Spleen (tissue), 11 donors: ENCODE measurements around the gene USP21. TPM values are rescaled to one million over a fixed set of nuclear protein-coding genes. Genes with fewer than 3 reads are reported as not detected.

Experiments
- DNase-seq: peaks from one replicate; pipeline ENCODE4 v3.0.0-alpha.2; 2020
- H3K27ac ChIP-seq, 8 donors: fragments of 200-600 bp; sonication (generic) in 7 of 8; 1 replicate in 4 of 8; 2 replicates in 4 of 8; pipeline versions ENCODE4 v1.5.0 to v1.8.0; 2016 to 2021; ENCODE audit warnings: inconsistent platforms in 4 of 8, mild to moderate bottlenecking in 4 of 8, moderate library complexity in 1 of 8
- H3K27me3 ChIP-seq, 7 donors: fragments of 200-600 bp; sonication (generic) in 6 of 7; replicated peaks in 1 of 7; 1 replicate in 4 of 7; 2 replicates in 3 of 7; pipeline versions ENCODE4 v1.5.0 to v1.8.0; 2016 to 2021; ENCODE audit warnings: inconsistent platforms in 3 of 7, mild to moderate bottlenecking in 1 of 7
- H3K36me3 ChIP-seq, 6 donors: fragments of 200-600 bp; sonication (generic) in 5 of 6; 1 replicate in 4 of 6; 2 replicates in 2 of 6; pipeline versions ENCODE4 v1.5.0 to v1.8.0; 2016 to 2021; ENCODE audit warnings: inconsistent platforms in 2 of 6
- H3K4me1 ChIP-seq, 6 donors: fragments of 200-600 bp; sonication (generic) in 5 of 6; 1 replicate in 3 of 6; 2 replicates in 3 of 6; pipeline versions ENCODE4 v1.5.0 to v1.8.0; 2016 to 2021; ENCODE audit warnings: inconsistent platforms in 3 of 6
- H3K4me3 ChIP-seq, 8 donors: fragments of 200-600 bp; sonication (generic) in 7 of 8; 1 replicate in 4 of 8; 2 replicates in 4 of 8; pipeline versions ENCODE4 v1.5.0 to v1.8.0; 2016 to 2021; ENCODE audit warnings: inconsistent platforms in 4 of 8, mild to moderate bottlenecking in 4 of 8, moderate library complexity in 2 of 8
- H3K9me3 ChIP-seq, 8 donors: fragments of 200-600 bp; sonication (generic) in 7 of 8; 1 replicate in 4 of 8; 2 replicates in 4 of 8; pipeline versions ENCODE4 v1.5.0 to v1.8.0; 2016 to 2021; ENCODE audit warnings: inconsistent platforms in 4 of 8
- CTCF ChIP-seq, 11 experiments: fragments of 200-600 bp in 7 of 11; fragments of 450-650 bp in 4 of 11; sonication (generic) in 4 of 11; IDR thresholded peaks in 8 of 11; conservative IDR thresholded peaks in 3 of 11; 1 replicate in 7 of 11; 2 replicates in 4 of 11; pipeline versions ENCODE4 v1.4.0 to v1.8.0; 2016 to 2021; ENCODE audit warnings: antibody characterized with exemption in 11 of 11, inconsistent platforms in 4 of 11, mild to moderate bottlenecking in 1 of 11
- POLR2A ChIP-seq, 3 donors: fragments of 450-650 bp; IDR thresholded peaks; one replicate each; pipeline ENCODE4 v1.5.1; 2017; ENCODE audit warnings: antibody characterized with exemption in 3 of 3, mild to moderate bottlenecking in 1 of 3
- POLR2AphosphoS5 ChIP-seq, 3 donors: sonication (generic); formaldehyde crosslinking; IDR thresholded peaks; one replicate each; pipeline ENCODE4 v1.5.1; 2017; ENCODE audit warnings: antibody characterized with exemption in 3 of 3
- WGBS, 5 donors: extraction: QIAGEN DNeasy Blood & Tissue Kit in 3 of 5; methylation state at CpG; one replicate each; pipeline versions ENCODE4 v1.1.5 to v1.1.7; 2013 to 2018; 5-methylcytosine and 5-hydroxymethylcytosine counted together
- intact Hi-C: fragments of 100-400 bp; cut with DNase I; formaldehyde crosslinking; loops from one replicate; pipeline ENCODE4 v1.15.0; 2023; ENCODE audit warnings: low total_unique reads
- polyA plus RNA-seq, 3 donors: library from polyadenylated mRNA; stranded (reverse); fragments of 200-250 nt; gene quantifications; one replicate each; pipeline ENCODE4 v1.2.1, GENCODE V29; 2013
- total RNA-seq, 7 donors: library from RNA; depleted of rRNA in 3 of 7; stranded (reverse); fragments of >200 nt in 3 of 7; fragmentation: NEBNext Ultra II Directional in 4 of 7; extraction: Animal tissue kit (Norgen Biotek cat#: 25700) in 4 of 7; gene quantifications; one replicate each; pipeline versions ENCODE4 v1.1.0 to v1.2.1, GENCODE V29; 2016 to 2021
- donor health status: healthy with polysubstance abuse.
- donor health status: DM: no; HTN: no; CAD: no; lungs with moderate emphysema.
- donor health status: DM: no; HTN: no; CAD: no.
- donor health status: Bipolar disorder and iron deficiency.
- donor health status: healthy.
- donor health status: DM: no; HTN: no; CAD: no.
- donor health status: DM: yes; HTN: yes; CAD: no.

The USP21 gene
- total and polyA plus RNA-seq, 10 donors = 17.9 to 33.0 (median 27.0) TPM

GRCh38 chr1:161171191-161171590, 11.9 kb downstream of the USP21 start:
- H3K9me3 ChIP-seq = no peaks in the 10 kb centered on the region
- H3K36me3 ChIP-seq = peaks cover 5 to 77% (median 64%) of the 10 kb centered on the region in 6 donors
- no peak for TF ChIP-seq CTCF (IDR thresholded peaks at IDR 0.05 in 8 of 11, conservative IDR thresholded peaks at IDR 0.05 in 3 of 11)
- no peak for TF ChIP-seq POLR2A (IDR thresholded peaks at IDR 0.05)
- no peak for TF ChIP-seq POLR2AphosphoS5 (IDR thresholded peaks at IDR 0.05)
- H3K4me3 ChIP-seq = no peak overlapping the region
- H3K27me3 ChIP-seq = no peaks in the 10 kb centered on the region
- H3K4me1 ChIP-seq = peaks cover 16 to 67% (median 42%) of the 10 kb centered on the region in 6 donors
- 73 to 84% (median 79%) methylated on average over 5 of the region's 5 CpGs for WGBS, 5 donors
- intact Hi-C loops = no loop called here
- H3K27ac ChIP-seq = peak overlapping the region in 3 of 8 donors; percentile 21 to 54 (median 42)
- peak; percentile 14 for DNase-seq

- intact Hi-C loops = no loop called here
- no peak overlapping the region for H3K4me3 ChIP-seq
- H3K27me3 ChIP-seq = no peaks in the 10 kb centered on the region
- H3K36me3 ChIP-seq = peaks cover 5 to 77% (median 64%) of the 10 kb centered on the region in 6 donors
- no peaks in the 10 kb centered on the region for H3K9me3 ChIP-seq
- 81 to 92% (median 88%) methylated on average over 11 to 12 of the region's 12 CpGs for WGBS, 5 donors
- H3K4me1 ChIP-seq = peaks cover 21 to 69% (median 46%) of the 10 kb centered on the region in 6 donors
- no peak for TF ChIP-seq POLR2AphosphoS5 (IDR thresholded peaks at IDR 0.05)
- TF ChIP-seq CTCF (IDR thresholded peaks at IDR 0.05 in 8 of 11, conservative IDR thresholded peaks at IDR 0.05 in 3 of 11) = no peak
- TF ChIP-seq POLR2A (IDR thresholded peaks at IDR 0.05) = no peak
- H3K27ac ChIP-seq = peak overlapping the region in 3 of 8 donors; percentile 21 to 54 (median 42)
- peak; percentile 61 for DNase-seq
Measured at GRCh38 chr1:161171696-161172095, 12.4 kb downstream of the USP21 start.

GRCh38 chr1:161172349-161172748, 13.0 kb downstream of the USP21 start:
- peak; percentile 1 for DNase-seq
- Histone ChIP-seq H3K9me3 (no peaks in the 10 kb centered on the region), H3K36me3 (peaks cover 5 to 77% (median 64%) of the 10 kb centered on the region in 6 donors), H3K4me1 (peaks cover 19 to 66% (median 41%) of the 10 kb centered on the region in 6 donors), H3K27me3 (no peaks in the 10 kb centered on the region), H3K27ac (peak overlapping the region in 5 of 8 donors; percentile 6 to 54 (median 27)), H3K4me3 (no peak overlapping the region)
- TF ChIP-seq POLR2A (IDR thresholded peaks at IDR 0.05) (no peak), CTCF (IDR thresholded peaks at IDR 0.05 in 8 of 11, conservative IDR thresholded peaks at IDR 0.05 in 3 of 11) (no peak), POLR2AphosphoS5 (IDR thresholded peaks at IDR 0.05) (no peak)
- 54 to 100% (median 87%) methylated on average over 1 of the region's 1 CpG for WGBS, 5 donors
- intact Hi-C loops = no loop called here

- peaks cover 17 to 66% (median 41%) of the 10 kb centered on the region in 6 donors for H3K4me1 ChIP-seq
- intact Hi-C loops = no loop called here
- DNase-seq = no peak
- WGBS, 5 donors = 62 to 76% (median 66%) methylated on average over 4 of the region's 4 CpGs
- H3K4me3 ChIP-seq = no peak overlapping the region
- peaks cover 5 to 77% (median 64%) of the 10 kb centered on the region in 6 donors for H3K36me3 ChIP-seq
- H3K9me3 ChIP-seq = no peaks in the 10 kb centered on the region
- TF ChIP-seq POLR2AphosphoS5 (IDR thresholded peaks at IDR 0.05) (peak in 1 of 3 donors; percentile 31), CTCF (IDR thresholded peaks at IDR 0.05 in 8 of 11, conservative IDR thresholded peaks at IDR 0.05 in 3 of 11) (no peak)
- H3K27ac ChIP-seq = peak overlapping the region in 6 of 8 donors; percentile 3 to 62 (median 34)
- H3K27me3 ChIP-seq = no peaks in the 10 kb centered on the region
Measured at GRCh38 chr1:161172776-161173376, 13.6 kb downstream of the USP21 start.
